H1 (cell line): ENCODE results near the gene CADM1. TPM values are rescaled to one million over a fixed set of nuclear protein-coding genes. Genes with fewer than 3 reads are reported as not detected.

Experiments used
- HDAC2 ChIP-seq, 2 experiments: fragments of 300-600 bp in 1 of 2; sonication (generic) in 1 of 2; IDR thresholded peaks; 2 replicates each; pipeline ENCODE4 v1.6.1; 2011 to 2012; ENCODE audit warnings: low read depth in 2 of 2, low read length in 2 of 2, mild to moderate bottlenecking in 2 of 2, moderate library complexity in 2 of 2, borderline replicate concordance in 1 of 2, inconsistent platforms in 1 of 2
- SP1 ChIP-seq: IDR thresholded peaks from 2 replicates; pipeline ENCODE4 v1.6.1; 2011; ENCODE audit warnings: low read depth, low read length
- polyA plus RNA-seq, 7 experiments: library from polyadenylated mRNA; depleted of rRNA in 3 of 7; stranded (reverse) in 5 of 7; unstranded in 2 of 7; fragments of >200 nt in 5 of 7; fragments of 200-250 nt in 2 of 7; gene quantifications; 1 replicate in 5 of 7; 2 replicates in 1 of 7; 4 replicates in 1 of 7; pipeline versions ENCODE4 v1.2.1 to v1.2.3, GENCODE V29; 2011 to 2013; ENCODE audit warnings: missing spikeins in 2 of 7, mixed read lengths in 2 of 7
- total RNA-seq: library from RNA; stranded (reverse); fragmentation: NEBNext Ultra II Directional; extraction: Animal tissue kit (Norgen Biotek cat#: 25700); gene quantifications from 2 replicates; pipeline ENCODE4 v1.2.1, GENCODE V29; 2021
- TF ChIP-seq, protein P1 (sequence below): fragments of 300-600 bp; sonication (generic); IDR thresholded peaks from 2 replicates; pipeline ENCODE4 v1.7.1; 2012; ENCODE audit warnings: low read length, moderate library complexity, mild to moderate bottlenecking, inconsistent platforms; ENCODE audit not compliant: insufficient replicate concordance

Gene CADM1
- total and polyA plus RNA-seq, 2 of the 8 experiments (the other 6 are each of a cell fraction or from before 2014, with no cell fraction given): 8.3 to 25.3 TPM

DNA sequence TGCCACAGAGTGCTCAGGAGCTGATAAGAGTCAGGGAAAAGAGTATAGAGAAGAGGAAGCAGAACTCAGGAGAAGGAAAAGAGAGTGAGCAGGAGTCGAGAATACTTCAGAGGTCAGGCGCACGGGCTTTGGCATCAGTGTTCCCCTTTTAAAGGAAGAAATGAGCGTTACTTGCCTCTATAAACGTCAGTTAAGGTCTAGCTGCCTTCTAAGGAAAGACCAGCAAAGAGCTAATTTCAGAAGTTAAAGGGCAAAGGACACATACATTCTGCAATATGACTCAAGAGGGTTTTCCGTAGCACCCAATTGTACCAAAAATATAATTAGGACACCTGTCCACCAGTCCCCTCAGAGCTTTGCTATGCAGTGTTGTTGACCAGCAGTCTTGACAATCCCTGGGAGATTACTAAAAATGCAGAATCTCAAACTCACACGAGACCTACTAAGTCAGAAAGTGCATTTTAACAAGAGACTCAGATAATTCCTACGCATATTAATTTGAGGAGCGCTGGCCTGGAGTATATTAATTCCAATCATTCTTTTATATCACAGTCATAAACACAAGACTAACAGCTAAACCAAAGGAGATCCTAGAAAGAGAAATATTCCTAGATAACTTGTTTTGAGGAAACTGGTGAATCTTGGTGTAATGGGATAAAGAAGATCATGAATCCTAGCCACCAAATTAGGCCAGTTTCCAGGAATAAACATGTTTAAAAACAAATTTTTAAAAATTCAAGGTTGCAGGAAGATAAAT lies 249.0 kb downstream of the CADM1 start (continued):
- TF ChIP-seq, protein P1, sequence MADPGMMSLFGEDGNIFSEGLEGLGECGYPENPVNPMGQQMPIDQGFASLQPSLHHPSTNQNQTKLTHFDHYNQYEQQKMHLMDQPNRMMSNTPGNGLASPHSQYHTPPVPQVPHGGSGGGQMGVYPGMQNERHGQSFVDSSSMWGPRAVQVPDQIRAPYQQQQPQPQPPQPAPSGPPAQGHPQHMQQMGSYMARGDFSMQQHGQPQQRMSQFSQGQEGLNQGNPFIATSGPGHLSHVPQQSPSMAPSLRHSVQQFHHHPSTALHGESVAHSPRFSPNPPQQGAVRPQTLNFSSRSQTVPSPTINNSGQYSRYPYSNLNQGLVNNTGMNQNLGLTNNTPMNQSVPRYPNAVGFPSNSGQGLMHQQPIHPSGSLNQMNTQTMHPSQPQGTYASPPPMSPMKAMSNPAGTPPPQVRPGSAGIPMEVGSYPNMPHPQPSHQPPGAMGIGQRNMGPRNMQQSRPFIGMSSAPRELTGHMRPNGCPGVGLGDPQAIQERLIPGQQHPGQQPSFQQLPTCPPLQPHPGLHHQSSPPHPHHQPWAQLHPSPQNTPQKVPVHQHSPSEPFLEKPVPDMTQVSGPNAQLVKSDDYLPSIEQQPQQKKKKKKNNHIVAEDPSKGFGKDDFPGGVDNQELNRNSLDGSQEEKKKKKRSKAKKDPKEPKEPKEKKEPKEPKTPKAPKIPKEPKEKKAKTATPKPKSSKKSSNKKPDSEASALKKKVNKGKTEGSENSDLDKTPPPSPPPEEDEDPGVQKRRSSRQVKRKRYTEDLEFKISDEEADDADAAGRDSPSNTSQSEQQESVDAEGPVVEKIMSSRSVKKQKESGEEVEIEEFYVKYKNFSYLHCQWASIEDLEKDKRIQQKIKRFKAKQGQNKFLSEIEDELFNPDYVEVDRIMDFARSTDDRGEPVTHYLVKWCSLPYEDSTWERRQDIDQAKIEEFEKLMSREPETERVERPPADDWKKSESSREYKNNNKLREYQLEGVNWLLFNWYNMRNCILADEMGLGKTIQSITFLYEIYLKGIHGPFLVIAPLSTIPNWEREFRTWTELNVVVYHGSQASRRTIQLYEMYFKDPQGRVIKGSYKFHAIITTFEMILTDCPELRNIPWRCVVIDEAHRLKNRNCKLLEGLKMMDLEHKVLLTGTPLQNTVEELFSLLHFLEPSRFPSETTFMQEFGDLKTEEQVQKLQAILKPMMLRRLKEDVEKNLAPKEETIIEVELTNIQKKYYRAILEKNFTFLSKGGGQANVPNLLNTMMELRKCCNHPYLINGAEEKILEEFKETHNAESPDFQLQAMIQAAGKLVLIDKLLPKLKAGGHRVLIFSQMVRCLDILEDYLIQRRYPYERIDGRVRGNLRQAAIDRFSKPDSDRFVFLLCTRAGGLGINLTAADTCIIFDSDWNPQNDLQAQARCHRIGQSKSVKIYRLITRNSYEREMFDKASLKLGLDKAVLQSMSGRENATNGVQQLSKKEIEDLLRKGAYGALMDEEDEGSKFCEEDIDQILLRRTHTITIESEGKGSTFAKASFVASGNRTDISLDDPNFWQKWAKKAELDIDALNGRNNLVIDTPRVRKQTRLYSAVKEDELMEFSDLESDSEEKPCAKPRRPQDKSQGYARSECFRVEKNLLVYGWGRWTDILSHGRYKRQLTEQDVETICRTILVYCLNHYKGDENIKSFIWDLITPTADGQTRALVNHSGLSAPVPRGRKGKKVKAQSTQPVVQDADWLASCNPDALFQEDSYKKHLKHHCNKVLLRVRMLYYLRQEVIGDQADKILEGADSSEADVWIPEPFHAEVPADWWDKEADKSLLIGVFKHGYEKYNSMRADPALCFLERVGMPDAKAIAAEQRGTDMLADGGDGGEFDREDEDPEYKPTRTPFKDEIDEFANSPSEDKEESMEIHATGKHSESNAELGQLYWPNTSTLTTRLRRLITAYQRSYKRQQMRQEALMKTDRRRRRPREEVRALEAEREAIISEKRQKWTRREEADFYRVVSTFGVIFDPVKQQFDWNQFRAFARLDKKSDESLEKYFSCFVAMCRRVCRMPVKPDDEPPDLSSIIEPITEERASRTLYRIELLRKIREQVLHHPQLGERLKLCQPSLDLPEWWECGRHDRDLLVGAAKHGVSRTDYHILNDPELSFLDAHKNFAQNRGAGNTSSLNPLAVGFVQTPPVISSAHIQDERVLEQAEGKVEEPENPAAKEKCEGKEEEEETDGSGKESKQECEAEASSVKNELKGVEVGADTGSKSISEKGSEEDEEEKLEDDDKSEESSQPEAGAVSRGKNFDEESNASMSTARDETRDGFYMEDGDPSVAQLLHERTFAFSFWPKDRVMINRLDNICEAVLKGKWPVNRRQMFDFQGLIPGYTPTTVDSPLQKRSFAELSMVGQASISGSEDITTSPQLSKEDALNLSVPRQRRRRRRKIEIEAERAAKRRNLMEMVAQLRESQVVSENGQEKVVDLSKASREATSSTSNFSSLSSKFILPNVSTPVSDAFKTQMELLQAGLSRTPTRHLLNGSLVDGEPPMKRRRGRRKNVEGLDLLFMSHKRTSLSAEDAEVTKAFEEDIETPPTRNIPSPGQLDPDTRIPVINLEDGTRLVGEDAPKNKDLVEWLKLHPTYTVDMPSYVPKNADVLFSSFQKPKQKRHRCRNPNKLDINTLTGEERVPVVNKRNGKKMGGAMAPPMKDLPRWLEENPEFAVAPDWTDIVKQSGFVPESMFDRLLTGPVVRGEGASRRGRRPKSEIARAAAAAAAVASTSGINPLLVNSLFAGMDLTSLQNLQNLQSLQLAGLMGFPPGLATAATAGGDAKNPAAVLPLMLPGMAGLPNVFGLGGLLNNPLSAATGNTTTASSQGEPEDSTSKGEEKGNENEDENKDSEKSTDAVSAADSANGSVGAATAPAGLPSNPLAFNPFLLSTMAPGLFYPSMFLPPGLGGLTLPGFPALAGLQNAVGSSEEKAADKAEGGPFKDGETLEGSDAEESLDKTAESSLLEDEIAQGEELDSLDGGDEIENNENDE: no peak
- no peak for TF ChIP-seq HDAC2 (IDR thresholded peaks at IDR 0.05; ENCODE audit: borderline replicate concordance in 1 of 2, low read depth in 2 of 2, low read length in 2 of 2)
- TF ChIP-seq SP1: no peak
